GM23248 (cell line): ENCODE measurements around the gene CEACAM1. TPM values are rescaled to one million over a fixed set of nuclear protein-coding genes. Genes with fewer than 3 reads are reported as not detected.
"Not testable (repeated sequence)": the region's sequence is repeated elsewhere in the genome, so short reads cannot be mapped to it uniquely, and the experiment has no call there.

Source experiments
- DNase-seq: peaks from one replicate; pipeline ENCODE4 v3.0.0-alpha.2; 2015
- H2AFZ ChIP-seq: fragments of 200-600 bp; sonication (generic); 2 replicates; pipeline ENCODE4 v1.6.1; 2016; ENCODE audit warnings: antibody characterized with exemption
- H3F3A ChIP-seq: fragments of 200-600 bp; sonication (generic); 2 replicates; pipeline ENCODE4 v1.6.1; 2016; ENCODE audit warnings: mild to moderate bottlenecking, antibody characterized with exemption, mixed run types; ENCODE audit not compliant: insufficient read depth
- H3K27ac ChIP-seq: fragments of 200-600 bp; sonication (generic); 2 replicates; pipeline ENCODE4 v1.5.1; 2016; ENCODE audit warnings: mild to moderate bottlenecking
- H3K27me3 ChIP-seq: fragments of 200-600 bp; sonication (generic); replicated peaks from 2 replicates; pipeline ENCODE4 v1.6.1; 2016; ENCODE audit warnings: mild to moderate bottlenecking; ENCODE audit not compliant: insufficient read depth
- H3K36me3 ChIP-seq: fragments of 200-600 bp; sonication (generic); 2 replicates; pipeline ENCODE4 v1.6.1; 2016; ENCODE audit warnings: low read depth, mild to moderate bottlenecking
- H3K4me1 ChIP-seq: fragments of 200-600 bp; sonication (generic); 2 replicates; pipeline ENCODE4 v1.6.1; 2016; ENCODE audit warnings: mild to moderate bottlenecking; ENCODE audit not compliant: insufficient read depth
- H3K4me2 ChIP-seq: fragments of 200-600 bp; sonication (generic); one replicate; pipeline ENCODE4 v1.6.1; 2016; ENCODE audit warnings: mild to moderate bottlenecking; ENCODE audit not compliant: unreplicated experiment
- H3K4me3 ChIP-seq: fragments of 200-600 bp; sonication (generic); 2 replicates; pipeline ENCODE4 v1.5.1; 2016; ENCODE audit warnings: mild to moderate bottlenecking
- H3K79me2 ChIP-seq: fragments of 200-600 bp; sonication (generic); 2 replicates; pipeline ENCODE4 v1.6.1; 2016; ENCODE audit warnings: mild to moderate bottlenecking; ENCODE audit not compliant: insufficient read depth
- H3K9ac ChIP-seq: fragments of 200-600 bp; sonication (generic); 2 replicates; pipeline ENCODE4 v1.6.1; 2016; ENCODE audit warnings: mild to moderate bottlenecking
- H3K9me2 ChIP-seq: fragments of 200-600 bp; sonication (generic); 2 replicates; pipeline ENCODE4 v1.6.1; 2016; ENCODE audit warnings: mixed run types, mild to moderate bottlenecking, moderate library complexity; ENCODE audit not compliant: insufficient read depth
- H3K9me3 ChIP-seq: fragments of 200-600 bp; sonication (generic); one replicate; pipeline ENCODE4 v1.6.1; 2017; ENCODE audit warnings: low read depth
- H4K20me1 ChIP-seq: fragments of 200-600 bp; sonication (generic); 2 replicates; pipeline ENCODE4 v1.6.0; 2016; ENCODE audit not compliant: insufficient read depth
- EZH2 ChIP-seq: fragments of 200-600 bp; sonication (generic); IDR thresholded peaks from 2 replicates; pipeline ENCODE4 v1.6.1; 2018; ENCODE audit warnings: antibody characterized with exemption, mild to moderate bottlenecking; ENCODE audit not compliant: insufficient read depth, poor library complexity, severe bottlenecking
- EZH2phosphoT487 ChIP-seq: fragments of 200-600 bp; sonication (generic); IDR thresholded peaks from 2 replicates; pipeline ENCODE4 v1.6.1; 2018; ENCODE audit warnings: antibody characterized with exemption, moderate library complexity, mild to moderate bottlenecking, low read depth; ENCODE audit not compliant: insufficient read depth
- WGBS, 2 experiments: methylation state at CpG; one replicate each; pipeline ENCODE4 v1.1.6; 2015 to 2017; ENCODE audit warnings: low lambda C conversion rate in 2 of 2, low coverage in 1 of 2; ENCODE audit errors: missing lambda C conversion rate in 2 of 2; 5-methylcytosine and 5-hydroxymethylcytosine counted together
- in situ Hi-C: fragments of 300-500 bp; cut with MboI; formaldehyde crosslinking; loops from 2 replicates; pipeline ENCODE4 v1.15.0; 2020
- polyA plus RNA-seq: library from polyadenylated mRNA; unstranded; fragments of >200 nt; fragmentation: Nextera tagmentation; extraction: Ambion mirVana; gene quantifications from 2 replicates; pipeline ENCODE4 v1.2.1, GENCODE V29; 2016
- total RNA-seq: library from RNA; depleted of rRNA; stranded (reverse); fragments of >200 nt; shearing (Covaris generic); gene quantifications from 2 replicates; pipeline ENCODE4 v1.2.3, GENCODE V29; 2014

Gene CEACAM1
- total and polyA plus RNA-seq, 2 experiments from 2014 or later: not detected

DNA sequence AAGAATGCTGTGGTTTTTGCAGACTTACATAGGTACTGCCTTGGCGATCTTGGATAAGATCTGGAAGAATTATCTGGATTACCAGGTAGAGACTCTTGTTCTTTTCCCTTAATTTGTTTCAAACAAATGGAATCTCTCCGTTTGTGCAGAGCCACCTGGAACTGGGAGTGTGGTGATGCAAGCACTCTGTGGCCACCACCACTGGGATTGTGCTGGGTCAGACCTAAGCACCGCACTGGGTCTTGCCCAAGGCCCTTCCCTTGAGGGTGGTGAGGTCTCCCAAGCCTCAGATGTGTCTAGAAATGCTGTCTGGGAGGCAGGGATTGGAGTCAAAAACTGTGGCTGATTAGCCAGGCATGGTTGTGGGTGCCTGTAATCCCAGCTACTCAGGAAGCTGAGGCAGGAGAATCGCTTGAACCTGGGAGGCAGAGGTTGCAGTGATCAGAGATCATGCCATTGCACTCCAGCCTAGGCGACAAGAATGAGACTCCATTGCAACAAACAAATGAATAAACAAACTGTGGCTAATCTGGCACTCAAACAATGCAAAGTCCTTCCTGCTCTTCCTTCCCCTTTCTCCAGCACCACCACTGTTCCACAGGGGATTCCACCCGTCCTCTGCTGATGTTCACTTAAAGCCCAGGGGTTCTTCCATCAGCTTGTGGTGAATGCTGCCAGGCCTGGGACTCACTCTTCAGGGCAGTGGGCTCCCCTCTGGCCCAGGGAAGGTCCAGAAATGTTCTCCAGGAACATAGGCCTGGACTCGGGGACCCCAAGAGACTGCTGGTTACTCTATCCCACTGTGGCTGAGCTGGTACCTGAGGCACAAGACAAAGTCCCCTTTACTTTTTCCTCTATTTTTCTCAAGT, 10.8 kb upstream of the CEACAM1 start:
- TF ChIP-seq EZH2phosphoT487: no peak
- no peak for TF ChIP-seq EZH2
- Histone ChIP-seq H3K27me3 (peaks cover 73% of the 10 kb centered on the region), H3K9ac (no peak overlapping the region), H3K79me2 (no peaks in the 10 kb centered on the region), H3K4me3 (no peak overlapping the region), H3F3A (no peaks in the 10 kb centered on the region), H2AFZ (no peak overlapping the region), H3K9me2 (no peaks in the 10 kb centered on the region), H3K36me3 (no peaks in the 10 kb centered on the region), H3K4me2 (no peak overlapping the region), H4K20me1 (no peaks in the 10 kb centered on the region), H3K27ac (no peak overlapping the region), H3K9me3 (no peaks in the 10 kb centered on the region), H3K4me1 (no peaks in the 10 kb centered on the region)
- WGBS, 2 experiments: 69% methylated on average over 7 of the region's 7 CpGs
- no peak for DNase-seq
- in situ Hi-C loops: no loop called here

DNA sequence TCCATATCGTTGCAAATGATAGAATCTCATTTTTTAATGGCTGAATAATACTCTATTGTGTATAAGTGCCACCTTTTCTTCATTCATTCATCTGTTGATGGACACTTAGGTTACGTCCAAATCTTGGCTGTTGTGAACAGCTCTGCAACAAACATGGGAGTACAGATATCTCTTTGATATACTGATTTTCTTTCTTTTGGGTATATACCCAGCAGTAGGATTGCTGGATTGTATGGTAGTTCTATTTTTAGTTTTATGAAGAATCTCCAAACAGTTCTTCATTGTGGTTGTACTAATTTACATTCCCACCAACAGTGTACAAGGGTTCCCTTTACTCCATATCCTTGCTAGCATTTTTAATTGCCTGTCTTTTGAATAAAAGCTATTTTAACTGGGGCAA, 7.0 kb upstream of the CEACAM1 start:
- DNase-seq, H3K4me3 ChIP-seq, H3K9me3 ChIP-seq, H2AFZ ChIP-seq, H3K4me1 ChIP-seq, H3K4me2 ChIP-seq, H3K9ac ChIP-seq, H3F3A ChIP-seq, H3K9me2 ChIP-seq, H3K79me2 ChIP-seq, H3K27ac ChIP-seq, H4K20me1 ChIP-seq, in situ Hi-C loops, H3K36me3 ChIP-seq: not testable (repeated sequence)
- H3K27me3 ChIP-seq: peaks cover 55% of the 10 kb centered on the region
- 35 to 37% methylated on average over 2 of the region's 2 CpGs for WGBS, 2 experiments

GRCh38 chr19:42534391-42534790, 6.1 kb upstream of the CEACAM1 start:
- no peak overlapping the region for H3K4me3 ChIP-seq
- no peaks in the 10 kb centered on the region for H3K9me3 ChIP-seq
- no peak for DNase-seq
- H2AFZ ChIP-seq: no peak overlapping the region
- H3F3A ChIP-seq: no peaks in the 10 kb centered on the region
- in situ Hi-C loops: no loop called here
- no peaks in the 10 kb centered on the region for H3K4me1 ChIP-seq
- H3K9ac ChIP-seq: no peak overlapping the region
- no peaks in the 10 kb centered on the region for H3K79me2 ChIP-seq
- H3K9me2 ChIP-seq: no peaks in the 10 kb centered on the region
- no peaks in the 10 kb centered on the region for H4K20me1 ChIP-seq
- H3K36me3 ChIP-seq: no peaks in the 10 kb centered on the region
- H3K27ac ChIP-seq: no peak overlapping the region
- TF ChIP-seq EZH2phosphoT487 (no peak), EZH2 (no peak)
- no peak overlapping the region for H3K4me2 ChIP-seq
- peaks cover 47% of the 10 kb centered on the region for H3K27me3 ChIP-seq

DNA sequence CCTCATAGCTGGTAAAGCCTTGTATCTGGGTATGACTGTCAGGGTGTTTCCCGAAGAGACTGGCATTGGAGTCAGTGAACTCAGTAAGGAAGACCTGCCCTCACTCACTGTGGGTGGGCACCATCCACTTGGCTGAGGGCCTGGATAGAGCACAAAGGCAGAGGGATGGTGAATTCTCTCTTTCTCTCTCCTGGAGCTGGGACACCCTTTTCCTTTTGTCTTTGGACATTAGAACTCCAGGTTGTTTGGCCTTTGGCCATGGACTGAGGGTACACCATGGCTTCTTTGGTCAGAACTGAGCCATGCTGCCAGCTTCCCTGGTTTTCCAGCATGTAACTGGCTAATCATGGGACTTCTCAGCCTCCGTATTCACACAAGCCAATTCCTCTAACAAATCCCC, 4.6 kb upstream of the CEACAM1 start:
- Histone ChIP-seq H3K79me2 (no peaks in the 10 kb centered on the region), H3K9me2 (no peaks in the 10 kb centered on the region), H3K27ac (no peak overlapping the region), H3K27me3 (peaks cover 35% of the 10 kb centered on the region), H3F3A (no peaks in the 10 kb centered on the region), H4K20me1 (no peaks in the 10 kb centered on the region), H3K9ac (no peak overlapping the region), H2AFZ (no peak overlapping the region), H3K36me3 (no peaks in the 10 kb centered on the region), H3K4me1 (no peaks in the 10 kb centered on the region), H3K9me3 (no peaks in the 10 kb centered on the region), H3K4me3 (no peak overlapping the region), H3K4me2 (no peak overlapping the region)
- DNase-seq: no peak
- WGBS, 2 experiments: 64 to 74% methylated on average over 2 of the region's 2 CpGs
- TF ChIP-seq EZH2phosphoT487: no peak
- no peak for TF ChIP-seq EZH2
- in situ Hi-C loops: no loop called here

GRCh38 chr19:42531313-42531712, 3.0 kb upstream of the CEACAM1 start:
- no peak overlapping the region for H3K27ac ChIP-seq
- H2AFZ ChIP-seq: no peak overlapping the region
- H4K20me1 ChIP-seq: no peaks in the 10 kb centered on the region
- WGBS, 2 experiments: 75 to 85% methylated on average over 3 of the region's 3 CpGs
- H3K9me2 ChIP-seq: no peaks in the 10 kb centered on the region
- H3K9ac ChIP-seq: no peak overlapping the region
- no peaks in the 10 kb centered on the region for H3K4me1 ChIP-seq
- no peaks in the 10 kb centered on the region for H3K79me2 ChIP-seq
- TF ChIP-seq EZH2phosphoT487: no peak
- no peak for TF ChIP-seq EZH2
- no peak for DNase-seq
- H3K4me2 ChIP-seq: no peak overlapping the region
- H3F3A ChIP-seq: no peaks in the 10 kb centered on the region
- H3K27me3 ChIP-seq: peaks cover 25% of the 10 kb centered on the region
- H3K36me3 ChIP-seq: no peaks in the 10 kb centered on the region
- H3K4me3 ChIP-seq: no peak overlapping the region
- H3K9me3 ChIP-seq: no peaks in the 10 kb centered on the region
- in situ Hi-C loops: no loop called here
